ENCODE measurements around the gene EEF2K. TPM values are rescaled to one million over a fixed set of nuclear protein-coding genes. Genes with fewer than 3 reads are reported as not detected.

The EEF2K gene
- total and polyA plus RNA-seq, 2 of the 13 experiments (the other 11 are each of a cell fraction or from before 2014, with no cell fraction given) = 22.0 to 23.8 TPM

GRCh38 chr16:22193063-22193411 is 13.0 kb upstream of the EEF2K start:
- Histone ChIP-seq H4K20me1 (ENCODE audit: insufficient read depth, low read length) (no peaks in the 10 kb centered on the region), H3K4me3 (replicated peaks in 1 of 3; ENCODE audit: insufficient read depth in 1 of 3, low read depth in 2 of 3, low read length in 3 of 3) (peak overlapping the region; percentile 32 to 87 (median 72); a peak in 4 of 6 replicates), H3K36me3 (replicated peaks in 1 of 2; ENCODE audit: control insufficient read depth in 1 of 2, insufficient read depth in 2 of 2, low read length in 2 of 2) (no peaks in the 10 kb centered on the region; a peak in 1 of 5 replicates), H3K27ac (ENCODE audit: extremely low read length, insufficient read depth, low read length) (peak overlapping the region; percentile 94), H3K27me3 (ENCODE audit: control insufficient read depth in 1 of 2, insufficient read depth in 2 of 2, low read length in 2 of 2) (no peaks in the 10 kb centered on the region; a peak in 2 of 5 replicates), H3K9ac (ENCODE audit: insufficient read depth, low read depth, low read length) (peak overlapping the region; percentile 89), H3K4me2 (ENCODE audit: low read depth, low read length) (peak overlapping the region; percentile 99), H3K4me1 (ENCODE audit: insufficient read depth, low read length) (peaks cover 74% of the 10 kb centered on the region), H3K9me3 (ENCODE audit: low read length) (no peaks in the 10 kb centered on the region), H2AFZ (ENCODE audit: low read length) (no peak overlapping the region), H3K79me2 (ENCODE audit: insufficient read depth, low read length) (no peaks in the 10 kb centered on the region)
- CTCF ChIA-PET (ENCODE audit: low intra/inter-chr PET ratio, low total read pairs) = no interaction called here
- TF ChIP-seq GFI1 (CRISPR knock-in tag; IDR thresholded peaks at IDR 0.05; ENCODE audit: borderline replicate concordance) = no peak
- TF ChIP-seq AKNA (CRISPR knock-in tag; IDR thresholded peaks at IDR 0.05; ENCODE audit: borderline replicate concordance) = 0 out of 2 replicates have a peak, but pooled peaks have one; percentile 48
- TF ChIP-seq HDAC1 (CRISPR knock-in tag; IDR thresholded peaks at IDR 0.05) = no peak
- peak; percentile 74 for TF ChIP-seq ADNP (CRISPR knock-in tag; IDR thresholded peaks at IDR 0.05)
- peak; percentile 85; the same call in 1 of the 2 replicates for TF ChIP-seq ZNF770 (CRISPR knock-in tag; IDR thresholded peaks at IDR 0.05)
- TF ChIP-seq TBP (CRISPR knock-in tag; IDR thresholded peaks at IDR 0.05) = 0 out of 2 replicates have a peak, but pooled peaks have one; percentile 23
- TF ChIP-seq ZC3H4 (CRISPR knock-in tag; IDR thresholded peaks at IDR 0.05; ENCODE audit: borderline replicate concordance) = 0 out of 2 replicates have a peak, but pooled peaks have one; percentile 43
- 0 out of 2 replicates have a peak, but pooled peaks have one; percentile 1 for TF ChIP-seq ZNF546 (CRISPR knock-in tag; conservative IDR thresholded peaks at IDR 0.05)
- TF ChIP-seq SP4 (CRISPR knock-in tag; IDR thresholded peaks at IDR 0.05) = 0 out of 2 replicates have a peak, but pooled peaks have one; percentile 26
- TF ChIP-seq ZMYM3 (CRISPR knock-in tag; IDR thresholded peaks at IDR 0.05) = peak; percentile 31; the same call in 1 of the 2 replicates
- 0 out of 2 replicates have a peak, but pooled peaks have one; percentile 1 for TF ChIP-seq POGK (CRISPR knock-in tag; conservative IDR thresholded peaks at IDR 0.05)
- TF ChIP-seq ZNF670 (CRISPR knock-in tag; IDR thresholded peaks at IDR 0.05; ENCODE audit: borderline replicate concordance) = 0 out of 2 replicates have a peak, but pooled peaks have one; percentile 29
- TF ChIP-seq SP2 (CRISPR knock-in tag; IDR thresholded peaks at IDR 0.05) = 0 out of 2 replicates have a peak, but pooled peaks have one; percentile 4
- no peak for TF ChIP-seq ZNF468 (CRISPR knock-in tag; IDR thresholded peaks at IDR 0.05)
- 0 out of 2 replicates have a peak, but pooled peaks have one; percentile 42 for TF ChIP-seq ZNF234 (CRISPR knock-in tag; conservative IDR thresholded peaks at IDR 0.05)
- POLR2A ChIA-PET = interaction anchor here (1.0 to 7.3 kb wide), 6 partner anchors 8 to 256 kb away, joined by 3 to 78 read pairs (median 28); partner anchors contain the start of genes EEF2K, MOSMO, POLR3E and UQCRC2
- intact Hi-C loops (cut with micrococcal nuclease; ENCODE audit: unreplicated experiment) = no loop called here
- no TSS peak for BruUV-seq (replicated peaks)
- ATAC-seq (no peak), FAIRE-seq (no peak), DNase-seq (ENCODE audit: low spot score) (no peak)
- 91% methylated on average over 2 of the region's 2 CpGs for WGBS (ENCODE audit: low lambda C conversion rate)
- in situ Hi-C loops (cut with HindIII; ENCODE audit: extremely low pct_ligation_motif_present, low pct_unique_long_range_greater_than_20kb) = no loop called here

All from HepG2 (cell line).